Gastroesophageal sphincter (tissue), 4 donors: ENCODE results near the gene BRPF3. TPM values are rescaled to one million over a fixed set of nuclear protein-coding genes. Genes with fewer than 3 reads are reported as not detected.

Source experiments
- ATAC-seq: fragments of 150-250 bp; one replicate; pipeline ENCODE4 v1.9.1; 2016; ENCODE audit warnings: mild to moderate bottlenecking, moderate library complexity
- H3K27ac ChIP-seq, 4 donors: fragments of 200-600 bp; sonication (generic) in 3 of 4; 1 replicate in 3 of 4; 2 replicates in 1 of 4; pipeline ENCODE4 v1.5.1; 2016 to 2019
- H3K27me3 ChIP-seq: fragments of 200-600 bp; sonication (generic); one replicate; pipeline ENCODE4 v1.5.1; 2019
- H3K36me3 ChIP-seq, 2 donors: fragments of 200-600 bp; sonication (generic); one replicate each; pipeline ENCODE4 v1.5.1; 2019; ENCODE audit warnings: control low read depth in 1 of 2
- H3K4me1 ChIP-seq, 3 donors: fragments of 200-600 bp; sonication (generic); 1 replicate in 2 of 3; 2 replicates in 1 of 3; pipeline ENCODE4 v1.5.1; 2016 to 2019; ENCODE audit warnings: control low read depth in 2 of 3
- H3K4me3 ChIP-seq, 2 donors: fragments of 200-600 bp; sonication (generic); one replicate each; pipeline ENCODE4 v1.5.1; 2019; ENCODE audit warnings: mild to moderate bottlenecking in 1 of 2, moderate library complexity in 1 of 2
- H3K9me3 ChIP-seq, 3 donors: fragments of 200-600 bp; sonication (generic); one replicate each; pipeline ENCODE4 v1.5.1; 2017 to 2019; ENCODE audit warnings: control low read depth in 2 of 3
- CTCF ChIP-seq, 4 experiments: fragments of 200-600 bp in 2 of 4; fragments of 450-650 bp in 2 of 4; sonication (generic) in 1 of 4; IDR thresholded peaks; one replicate each; pipeline ENCODE4 v1.5.1; 2017 to 2019; ENCODE audit warnings: antibody characterized with exemption in 4 of 4, mild to moderate bottlenecking in 2 of 4, moderate library complexity in 2 of 4
- EP300 ChIP-seq: sonication (generic); formaldehyde crosslinking; IDR thresholded peaks from one replicate; pipeline ENCODE4 v1.6.1; 2017; ENCODE audit warnings: antibody characterized with exemption, mild to moderate bottlenecking
- POLR2A ChIP-seq, 2 donors: fragments of 450-650 bp; IDR thresholded peaks; one replicate each; pipeline ENCODE4 v1.6.1; 2017; ENCODE audit warnings: antibody characterized with exemption in 2 of 2, mild to moderate bottlenecking in 2 of 2, moderate library complexity in 1 of 2
- POLR2AphosphoS5 ChIP-seq: sonication (generic); formaldehyde crosslinking; IDR thresholded peaks from one replicate; pipeline ENCODE4 v1.6.1; 2017; ENCODE audit warnings: antibody characterized with exemption
- WGBS, 2 donors: methylation state at CpG; one replicate each; pipeline ENCODE4 v1.1.5; 2018; ENCODE audit warnings: low coverage in 1 of 2; 5-methylcytosine and 5-hydroxymethylcytosine counted together
- total RNA-seq, 4 donors: library from RNA; depleted of rRNA; stranded (reverse); fragments of >200 nt; gene quantifications; one replicate each; pipeline ENCODE4 v1.1.0, GENCODE V29; 2016

Gene BRPF3
- total RNA-seq, 4 donors from 2014 or later = 19.0 to 36.7 (median 20.4) TPM

- 78 to 80% methylated on average over 1 to 8 of the region's 10 CpGs for WGBS, 2 donors
- TF ChIP-seq EP300 (no peak), POLR2AphosphoS5 (no peak), POLR2A (IDR thresholded peaks at IDR 0.05) (no peak), CTCF (IDR thresholded peaks at IDR 0.05) (no peak)
- Histone ChIP-seq H3K9me3 (no peaks in the 10 kb centered on the region), H3K27ac (no peak overlapping the region), H3K36me3 (peaks cover 0 to 93% of the 10 kb centered on the region in 2 donors), H3K27me3 (no peaks in the 10 kb centered on the region), H3K4me1 (peaks cover 0 to 30% (median 8%) of the 10 kb centered on the region in 3 donors), H3K4me3 (no peak overlapping the region)
- ATAC-seq = no peak
These were observed 7.7 kb downstream of the BRPF3 start for GRCh38 chr6:36204068-36204753.

GRCh38 chr6:36207155-36207554 is 10.6 kb downstream of the BRPF3 start:
- H3K4me3 ChIP-seq = no peak overlapping the region
- peaks cover 0 to 14% (median 3%) of the 10 kb centered on the region in 3 donors for H3K4me1 ChIP-seq
- 76% methylated on average over 6 of the region's 8 CpGs; no CpG with 5 or more reads in 1 of the 2 donors for WGBS, 2 donors
- H3K27me3 ChIP-seq = no peaks in the 10 kb centered on the region
- no peak overlapping the region for H3K27ac ChIP-seq
- TF ChIP-seq EP300 (no peak), CTCF (IDR thresholded peaks at IDR 0.05) (no peak), POLR2A (IDR thresholded peaks at IDR 0.05) (no peak), POLR2AphosphoS5 (no peak)
- H3K9me3 ChIP-seq = no peaks in the 10 kb centered on the region
- no peak for ATAC-seq
- H3K36me3 ChIP-seq = peaks cover 0 to 99% of the 10 kb centered on the region in 2 donors

- H3K4me3 ChIP-seq = no peak overlapping the region
- 83 to 100% methylated on average over 1 of the region's 1 CpG for WGBS, 2 donors
- no peak for TF ChIP-seq CTCF (IDR thresholded peaks at IDR 0.05)
- no peak for TF ChIP-seq POLR2A (IDR thresholded peaks at IDR 0.05)
- no peak for TF ChIP-seq EP300
- TF ChIP-seq POLR2AphosphoS5 = no peak
- no peaks in the 10 kb centered on the region for H3K4me1 ChIP-seq
- H3K27me3 ChIP-seq = no peaks in the 10 kb centered on the region
- H3K36me3 ChIP-seq = peaks cover 0 to 100% of the 10 kb centered on the region in 2 donors
- ATAC-seq = no peak
- H3K27ac ChIP-seq = no peak overlapping the region
- no peaks in the 10 kb centered on the region for H3K9me3 ChIP-seq
These were observed 13.1 kb downstream of the BRPF3 start for GRCh38 chr6:36209606-36210005.

GRCh38 chr6:36210182-36210581 is 13.6 kb downstream of the BRPF3 start:
- Histone ChIP-seq H3K36me3 (peaks cover 0 to 100% of the 10 kb centered on the region in 2 donors), H3K27me3 (no peaks in the 10 kb centered on the region), H3K9me3 (no peaks in the 10 kb centered on the region), H3K4me1 (no peaks in the 10 kb centered on the region), H3K4me3 (no peak overlapping the region), H3K27ac (no peak overlapping the region)
- TF ChIP-seq CTCF (IDR thresholded peaks at IDR 0.05) = no peak
- no peak for TF ChIP-seq POLR2AphosphoS5
- no peak for TF ChIP-seq EP300
- 80 to 88% methylated on average over 1 to 11 of the region's 14 CpGs for WGBS, 2 donors
- no peak for ATAC-seq
